ENCODE results near the gene FYN.

The FYN gene

DNA sequence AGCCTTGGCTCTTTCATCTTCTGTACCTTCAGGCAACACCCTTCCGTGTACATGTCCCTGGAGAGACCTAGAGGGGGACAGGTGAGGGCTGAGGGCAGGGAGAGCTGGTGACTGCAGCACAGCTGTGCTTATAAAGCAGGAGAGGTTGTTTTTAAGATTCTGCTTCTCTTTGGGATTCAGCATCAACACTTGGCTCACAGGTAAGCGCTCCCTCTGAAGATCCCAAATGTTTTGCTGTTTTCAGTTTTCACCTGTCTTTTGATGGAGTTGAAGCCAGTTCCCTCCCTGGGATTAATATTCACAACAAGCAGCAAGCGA, 248.2 kb downstream of the FYN start:
- H3K27me3 ChIP-seq, result no peaks in the 10 kb centered on the region
- peak overlapping the region; percentile 60 to 72 for H3K27ac ChIP-seq
- H3K9me3 ChIP-seq, result no peaks in the 10 kb centered on the region
- TF ChIP-seq CTCF (IDR thresholded peaks at IDR 0.05), result no peak
- no peaks in the 10 kb centered on the region for H3K36me3 ChIP-seq
- no peak for DNase-seq
- H3K4me1 ChIP-seq, result peaks cover 0 to 36% (median 19%) of the 10 kb centered on the region in 4 donors
- intact Hi-C loops (cut with DNase I; ENCODE audit: low total_unique reads), result no loop called here
- no peak overlapping the region for H3K4me3 ChIP-seq

- H3K4me3 ChIP-seq, result no peak overlapping the region
- H3K27me3 ChIP-seq, result no peaks in the 10 kb centered on the region
- H3K27ac ChIP-seq, result no peak overlapping the region
- H3K4me1 ChIP-seq, result peaks cover 0 to 36% (median 19%) of the 10 kb centered on the region in 4 donors
- no peak for TF ChIP-seq CTCF (IDR thresholded peaks at IDR 0.05)
- intact Hi-C loops (cut with DNase I; ENCODE audit: low total_unique reads), result no loop called here
- no peaks in the 10 kb centered on the region for H3K9me3 ChIP-seq
- no peak for DNase-seq
- H3K36me3 ChIP-seq, result no peaks in the 10 kb centered on the region
Observed at GRCh38 chr6:111624401-111625098, 248.7 kb downstream of the FYN start.

DNA sequence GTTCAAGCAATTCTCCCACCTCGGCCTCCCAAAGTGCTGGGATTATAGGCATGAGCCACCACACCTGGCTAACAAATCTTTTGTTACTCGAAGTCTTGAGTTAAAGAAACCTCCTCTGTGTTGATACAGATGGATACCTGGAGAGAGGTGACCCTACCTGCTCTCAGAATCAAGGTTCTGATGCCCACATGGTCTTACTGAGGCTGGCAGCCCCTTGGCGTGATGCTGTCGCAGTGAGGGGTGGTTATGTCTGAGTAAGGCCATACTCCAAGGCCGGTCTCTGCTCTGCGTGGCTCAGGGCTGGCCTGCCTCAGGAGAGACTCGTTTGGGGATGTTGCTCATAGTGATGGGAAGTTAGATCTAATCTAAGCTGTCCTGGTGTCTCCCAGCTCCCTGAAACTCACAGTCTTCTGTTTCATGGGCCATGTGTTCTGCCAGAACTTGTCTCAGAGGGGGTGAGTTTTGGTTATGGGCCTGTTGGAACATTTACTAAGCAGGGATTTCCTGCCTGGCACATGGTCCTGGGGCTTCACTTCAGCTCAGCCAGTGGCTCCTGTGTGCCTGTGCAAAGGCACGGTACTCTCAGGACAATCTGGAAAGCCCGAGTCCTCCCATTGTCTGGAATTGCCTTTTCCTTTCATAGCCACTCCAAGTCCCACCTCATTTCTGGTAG, 250.1 kb downstream of the FYN start:
- TF ChIP-seq CTCF (IDR thresholded peaks at IDR 0.05), result no peak
- intact Hi-C loops (cut with DNase I; ENCODE audit: low total_unique reads), result no loop called here
- Histone ChIP-seq H3K27ac (no peak overlapping the region), H3K4me1 (peaks cover 0 to 27% (median 15%) of the 10 kb centered on the region in 4 donors), H3K9me3 (no peaks in the 10 kb centered on the region), H3K4me3 (no peak overlapping the region), H3K27me3 (no peaks in the 10 kb centered on the region), H3K36me3 (no peaks in the 10 kb centered on the region)
- no peak for DNase-seq

DNA sequence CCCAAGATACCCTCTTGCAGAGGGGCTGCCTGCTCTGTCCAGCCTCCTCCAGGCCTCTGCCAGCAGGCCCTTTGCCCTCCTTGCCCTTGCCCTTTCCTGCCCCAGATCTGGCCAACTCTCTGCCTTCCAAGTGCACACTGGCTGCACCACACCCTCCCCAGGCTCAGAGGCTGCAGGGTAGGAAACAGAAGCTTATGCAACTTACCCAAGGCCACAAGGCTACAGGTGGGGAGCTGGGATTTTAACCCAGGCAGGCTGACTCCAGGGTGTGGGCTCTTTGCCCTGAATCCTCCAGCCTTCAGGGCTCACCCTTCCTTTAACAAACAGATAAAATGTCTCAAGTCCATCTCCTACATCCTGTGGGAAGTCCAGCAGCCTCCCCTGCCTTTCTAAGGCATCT, 253.1 kb downstream of the FYN start:
- intact Hi-C loops (cut with DNase I; ENCODE audit: low total_unique reads), result no loop called here
- no peak for DNase-seq

GRCh38 chr6:111618407-111618806, 254.8 kb downstream of the FYN start:
- no peak for DNase-seq
- Histone ChIP-seq H3K9me3 (no peaks in the 10 kb centered on the region), H3K27me3 (no peaks in the 10 kb centered on the region), H3K4me1 (no peaks in the 10 kb centered on the region), H3K4me3 (no peak overlapping the region), H3K36me3 (no peaks in the 10 kb centered on the region), H3K27ac (no peak overlapping the region)
- intact Hi-C loops (cut with DNase I; ENCODE audit: low total_unique reads), result loop anchor here (10.0 kb wide), 2 partner anchors 254 to 354 kb away; no protein-coding TSS in a partner anchor
- TF ChIP-seq CTCF (IDR thresholded peaks at IDR 0.05), result no peak

More for the DNA sequence above, 253.1 kb downstream of the FYN start:
- TF ChIP-seq CTCF (IDR thresholded peaks at IDR 0.05), result no peak
- H3K36me3 ChIP-seq, result no peaks in the 10 kb centered on the region
- H3K9me3 ChIP-seq, result no peaks in the 10 kb centered on the region
- no peak overlapping the region for H3K27ac ChIP-seq
- H3K4me3 ChIP-seq, result no peak overlapping the region
- H3K4me1 ChIP-seq, result peaks cover 0 to 3% (median under 1%) of the 10 kb centered on the region in 4 donors
- H3K27me3 ChIP-seq, result no peaks in the 10 kb centered on the region
